Measurements from ENCODE around the gene POU2F2. TPM values are rescaled to one million over a fixed set of nuclear protein-coding genes. Genes with fewer than 3 reads are reported as not detected.

The POU2F2 gene
- polyA plus RNA-seq, 2 of the 4 experiments (the other 2 are of a cell fraction), result 0.16 to 0.28 TPM

DNA sequence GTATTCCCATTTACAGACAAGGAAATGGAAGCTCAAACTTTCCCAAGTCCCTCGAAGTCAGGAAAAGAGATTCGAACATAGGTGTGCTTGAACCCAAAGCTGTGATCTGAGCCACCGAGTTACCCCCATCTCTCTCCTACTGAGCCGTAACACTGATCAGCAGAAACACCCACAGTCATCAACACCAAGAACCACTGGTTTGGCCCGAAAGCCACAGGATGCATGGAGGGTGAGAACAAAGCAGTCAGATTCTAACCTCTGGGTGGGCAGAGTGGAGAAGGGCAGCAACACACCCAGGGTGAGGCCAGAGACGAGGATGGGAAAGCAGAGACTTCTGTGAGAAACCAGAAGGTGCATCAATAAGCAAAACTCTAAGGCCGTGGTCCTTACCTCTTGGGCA, 27.7 kb upstream of the POU2F2 start:
- no peak for TF ChIP-seq ESRRA (IDR thresholded peaks at IDR 0.05; ENCODE audit: borderline replicate concordance, low read length)
- CTCF ChIA-PET, result interaction anchor here (0.6 to 5.7 kb wide), 12 partner anchors 11 to 995 kb away, joined by 3 to 54 read pairs (median 9); partner anchors contain the start of gene POU2F2
- no peak overlapping the region for H3K27ac ChIP-seq
- DNase-seq (ENCODE audit: low read depth in 1 of 2, low spot score in 1 of 2), result no peak
- no peak overlapping the region for H3K4me3 ChIP-seq
- POLR2A ChIA-PET, result interaction anchor here (0.5 kb wide), 1 partner anchor 63 kb away, joined by 7 read pairs; no protein-coding TSS in a partner anchor
- H3K9me3 ChIP-seq, result no peaks in the 10 kb centered on the region
- H3K4me1 ChIP-seq, result no peaks in the 10 kb centered on the region
- 29% methylated on average over 7 of the region's 7 CpGs for WGBS (ENCODE audit: missing lambda C conversion rate)
- no peak for ATAC-seq
- FAIRE-seq, result peak; percentile 28
- no peak overlapping the region for H3K4me2 ChIP-seq

DNA sequence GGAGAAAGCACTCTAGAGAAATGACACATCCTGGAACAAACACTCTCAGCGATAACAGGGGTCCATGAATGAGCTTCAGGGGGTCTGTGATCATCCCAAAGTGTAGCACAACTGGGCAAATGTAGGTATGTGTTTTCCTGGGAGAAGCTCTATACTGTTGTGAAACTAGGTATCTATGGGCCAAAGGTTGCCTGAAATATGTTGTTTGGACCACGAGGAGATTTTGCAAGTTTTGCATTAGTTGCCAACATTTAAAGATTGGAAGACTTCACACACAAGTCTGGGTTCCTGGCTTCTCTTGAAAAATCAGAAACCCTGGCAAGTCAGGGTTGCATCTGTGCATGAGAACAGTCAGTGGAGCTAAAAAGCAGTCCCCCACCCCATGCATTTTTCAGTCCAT, 26.7 kb upstream of the POU2F2 start:
- ChIA-PET CTCF (interaction anchor here (0.6 to 5.7 kb wide), 18 partner anchors 8 to 261 kb away, joined by 3 to 54 read pairs (median 4); partner anchors contain the start of gene POU2F2), POLR2A (no interaction called here)
- Histone ChIP-seq H3K4me3 (no peak overlapping the region), H3K4me2 (no peak overlapping the region), H3K4me1 (no peaks in the 10 kb centered on the region), H3K9me3 (no peaks in the 10 kb centered on the region), H3K27ac (no peak overlapping the region)
- TF ChIP-seq GATA3 (IDR thresholded peaks at IDR 0.05; ENCODE audit: borderline replicate concordance), result no peak
- no peak for TF ChIP-seq CHD2 (IDR thresholded peaks at IDR 0.05; ENCODE audit: low read length, partially characterized antibody)
- no peak for TF ChIP-seq HEYL (CRISPR knock-in tag; IDR thresholded peaks at IDR 0.05)
- no peak for TF ChIP-seq CBX8 (IDR thresholded peaks at IDR 0.05)
- TF ChIP-seq EHMT2 (IDR thresholded peaks at IDR 0.05; ENCODE audit: low read depth), result no peak
- no peak for TF ChIP-seq PBX3 (IDR thresholded peaks at IDR 0.05)
- TF ChIP-seq, protein P1, sequence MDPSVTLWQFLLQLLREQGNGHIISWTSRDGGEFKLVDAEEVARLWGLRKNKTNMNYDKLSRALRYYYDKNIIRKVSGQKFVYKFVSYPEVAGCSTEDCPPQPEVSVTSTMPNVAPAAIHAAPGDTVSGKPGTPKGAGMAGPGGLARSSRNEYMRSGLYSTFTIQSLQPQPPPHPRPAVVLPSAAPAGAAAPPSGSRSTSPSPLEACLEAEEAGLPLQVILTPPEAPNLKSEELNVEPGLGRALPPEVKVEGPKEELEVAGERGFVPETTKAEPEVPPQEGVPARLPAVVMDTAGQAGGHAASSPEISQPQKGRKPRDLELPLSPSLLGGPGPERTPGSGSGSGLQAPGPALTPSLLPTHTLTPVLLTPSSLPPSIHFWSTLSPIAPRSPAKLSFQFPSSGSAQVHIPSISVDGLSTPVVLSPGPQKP (IDR thresholded peaks at IDR 0.05; ENCODE audit: low read depth, low read length), result no peak
- TF ChIP-seq HDAC2 (IDR thresholded peaks at IDR 0.05), result no peak
- TF ChIP-seq CBX2 (IDR thresholded peaks at IDR 0.05; ENCODE audit: borderline replicate concordance, low read depth), result no peak
- TF ChIP-seq, protein P2, sequence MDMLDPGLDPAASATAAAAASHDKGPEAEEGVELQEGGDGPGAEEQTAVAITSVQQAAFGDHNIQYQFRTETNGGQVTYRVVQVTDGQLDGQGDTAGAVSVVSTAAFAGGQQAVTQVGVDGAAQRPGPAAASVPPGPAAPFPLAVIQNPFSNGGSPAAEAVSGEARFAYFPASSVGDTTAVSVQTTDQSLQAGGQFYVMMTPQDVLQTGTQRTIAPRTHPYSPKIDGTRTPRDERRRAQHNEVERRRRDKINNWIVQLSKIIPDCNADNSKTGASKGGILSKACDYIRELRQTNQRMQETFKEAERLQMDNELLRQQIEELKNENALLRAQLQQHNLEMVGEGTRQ (IDR thresholded peaks at IDR 0.05), result no peak
- no peak for TF ChIP-seq BHLHE40 (IDR thresholded peaks at IDR 0.05; ENCODE audit: low read depth, low read length)
- no peak for TF ChIP-seq FOSL2 (IDR thresholded peaks at IDR 0.05)
- TF ChIP-seq FOSL2 (CRISPR knock-in tag; IDR thresholded peaks at IDR 0.05), result no peak
- TF ChIP-seq FOSB (CRISPR knock-in tag; IDR thresholded peaks at IDR 0.05), result no peak
- no peak for ATAC-seq
- DNase-seq (ENCODE audit: low read depth in 1 of 2, low spot score in 1 of 2), result no peak
- 4% methylated on average over 2 of the region's 2 CpGs for WGBS (ENCODE audit: missing lambda C conversion rate)
- peak; percentile 63 for FAIRE-seq

- ATAC-seq, result no peak
- H3K4me2 ChIP-seq, result no peak overlapping the region
- no peaks in the 10 kb centered on the region for H3K9me3 ChIP-seq
- POLR2A ChIA-PET, result no interaction called here
- no peak overlapping the region for H3K27ac ChIP-seq
- no peaks in the 10 kb centered on the region for H3K4me1 ChIP-seq
- no peak overlapping the region for H3K4me3 ChIP-seq
- no peak for TF ChIP-seq EP300 (IDR thresholded peaks at IDR 0.05)
- no peak for TF ChIP-seq JUN (IDR thresholded peaks at IDR 0.05)
- no peak for TF ChIP-seq NR3C1 (IDR thresholded peaks at IDR 0.05)
- no peak for TF ChIP-seq ZC3H11A (IDR thresholded peaks at IDR 0.05)
- no peak for TF ChIP-seq HOXB13 (CRISPR knock-in tag; IDR thresholded peaks at IDR 0.05; ENCODE audit: low read depth)
- TF ChIP-seq, protein P3, sequence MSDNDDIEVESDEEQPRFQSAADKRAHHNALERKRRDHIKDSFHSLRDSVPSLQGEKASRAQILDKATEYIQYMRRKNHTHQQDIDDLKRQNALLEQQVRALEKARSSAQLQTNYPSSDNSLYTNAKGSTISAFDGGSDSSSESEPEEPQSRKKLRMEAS (IDR thresholded peaks at IDR 0.05), result no peak
- TF ChIP-seq KDM5A (IDR thresholded peaks at IDR 0.05), result no peak
- TF ChIP-seq CHD4 (IDR thresholded peaks at IDR 0.05; ENCODE audit: borderline replicate concordance), result no peak
- CTCF ChIA-PET, result interaction anchor here (1.1 to 5.7 kb wide), 9 partner anchors 9 to 48 kb away, joined by 3 to 54 read pairs (median 5); partner anchors contain the start of gene POU2F2
- no peak for DNase-seq (ENCODE audit: low read depth in 1 of 2, low spot score in 1 of 2)
- FAIRE-seq, result no peak
- 64% methylated on average over 8 of the region's 8 CpGs for WGBS (ENCODE audit: missing lambda C conversion rate)
Measured at GRCh38 chr19:42156571-42156970, 24.3 kb upstream of the POU2F2 start.
